GM18951 (cell line): ENCODE measurements around the gene PRDM16.

Experiments used
- POLR2A ChIP-seq: IDR thresholded peaks from 4 replicates; pipeline ENCODE4 v1.6.1; 2011; ENCODE audit warnings: mild to moderate bottlenecking; ENCODE audit not compliant: insufficient read length, insufficient read depth; ENCODE audit errors: extremely low read depth
- in situ Hi-C: fragments of 300-500 bp; cut with MboI; formaldehyde crosslinking; loops from one replicate; pipeline ENCODE4 v1.12.0; 2022; ENCODE audit warnings: low sequenced_read_pairs, mixed read lengths, inconsistent platforms; ENCODE audit not compliant: unreplicated experiment

The PRDM16 gene

DNA sequence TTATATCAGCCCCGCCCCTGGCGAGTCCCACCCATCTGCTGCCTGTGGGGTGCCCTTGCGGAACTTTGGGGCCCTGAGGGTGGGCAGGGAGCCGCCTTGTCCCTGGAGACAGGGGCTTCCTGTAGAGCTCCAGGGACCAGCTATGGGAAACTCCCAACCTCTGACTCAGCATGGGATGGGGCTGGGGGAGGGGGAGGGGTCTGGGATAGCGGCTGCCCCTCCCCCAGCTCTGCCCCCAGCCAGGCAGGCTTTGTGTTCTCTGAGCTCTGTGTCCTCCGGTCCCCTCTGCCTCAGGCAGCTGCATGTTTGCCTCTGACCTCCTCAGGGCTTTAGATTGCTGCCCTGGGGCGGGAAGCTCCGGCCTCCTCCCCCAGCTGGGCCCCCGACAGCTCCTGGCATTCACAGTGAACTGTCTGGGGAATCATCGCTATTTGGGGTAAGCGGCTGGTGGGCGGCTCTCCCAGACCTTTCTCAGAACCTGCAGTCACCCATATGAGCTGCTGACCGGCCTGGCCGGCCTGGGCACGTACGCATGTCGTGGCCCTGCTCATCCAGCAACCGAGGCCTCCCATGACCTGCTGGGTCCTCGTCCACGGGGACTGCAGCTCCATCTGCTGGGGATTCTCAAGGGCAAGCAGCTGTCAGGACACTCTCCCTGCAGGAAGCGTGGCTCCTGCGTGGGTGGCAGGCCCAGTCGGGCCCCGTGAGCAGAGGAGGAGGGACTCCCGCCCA, 402.5 kb downstream of the PRDM16 start:
- TF ChIP-seq POLR2A: no peak
- in situ Hi-C loops: no loop called here

DNA sequence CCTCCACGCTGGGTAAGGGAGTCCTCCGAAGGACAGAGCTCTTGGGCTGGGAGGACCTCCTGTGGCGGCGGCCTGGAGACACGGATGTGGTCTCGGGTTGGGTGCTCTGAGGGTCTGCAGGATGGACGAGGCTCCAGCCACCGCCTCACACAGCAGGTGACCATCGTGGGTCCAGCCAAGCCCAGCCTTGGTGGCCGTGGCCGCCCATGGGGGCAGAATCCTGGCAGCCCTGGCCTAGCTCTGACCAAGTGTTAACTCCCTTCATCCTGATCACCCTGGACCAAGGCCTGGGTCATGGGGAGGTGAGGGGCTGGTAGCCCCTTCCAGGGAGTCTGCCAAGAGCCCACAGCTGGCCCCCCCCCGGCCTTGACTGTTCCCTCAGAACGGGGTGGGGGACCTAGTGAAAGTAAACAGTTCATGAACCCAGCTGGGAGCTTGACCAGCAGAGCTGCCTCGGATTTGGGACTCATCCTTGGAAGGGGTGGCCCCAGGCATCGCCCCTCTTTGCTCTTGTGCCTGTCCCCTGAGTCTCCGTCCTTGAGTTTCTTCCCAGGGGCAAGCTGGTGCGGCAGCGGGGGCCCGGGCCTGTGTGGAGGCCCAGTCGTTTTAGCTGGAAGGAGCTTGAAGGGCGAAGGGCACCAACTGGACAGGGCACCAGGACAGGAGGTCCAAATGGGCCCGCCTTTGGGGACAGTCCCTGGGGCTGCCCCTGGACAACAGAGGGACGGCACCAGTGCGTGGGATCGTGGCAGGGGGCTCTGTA, 403.3 kb downstream of the PRDM16 start:
- in situ Hi-C loops: no loop called here

DNA sequence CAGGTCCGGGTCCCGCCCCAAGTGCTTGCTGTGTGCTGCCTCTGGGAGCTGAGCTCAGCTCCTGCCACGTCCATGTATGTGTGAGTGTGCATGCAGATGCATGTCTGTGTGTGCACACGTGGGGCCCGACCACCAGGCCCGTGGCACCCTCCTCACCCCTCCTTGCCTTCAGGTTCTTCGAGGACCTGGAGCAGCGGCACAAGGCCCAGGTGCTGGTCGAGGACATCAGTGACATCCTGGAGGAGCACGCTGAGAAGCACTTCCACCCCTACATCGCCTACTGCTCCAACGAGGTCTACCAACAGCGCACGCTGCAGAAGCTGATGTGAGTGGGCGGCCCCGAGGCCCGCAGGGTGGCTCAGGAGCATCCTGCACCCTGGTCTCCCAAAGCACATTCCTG, 403.9 kb downstream of the PRDM16 start:
- no peak for TF ChIP-seq POLR2A
- in situ Hi-C loops: no loop called here

More for the DNA sequence above, 403.3 kb downstream of the PRDM16 start:
- TF ChIP-seq POLR2A: no peak

DNA sequence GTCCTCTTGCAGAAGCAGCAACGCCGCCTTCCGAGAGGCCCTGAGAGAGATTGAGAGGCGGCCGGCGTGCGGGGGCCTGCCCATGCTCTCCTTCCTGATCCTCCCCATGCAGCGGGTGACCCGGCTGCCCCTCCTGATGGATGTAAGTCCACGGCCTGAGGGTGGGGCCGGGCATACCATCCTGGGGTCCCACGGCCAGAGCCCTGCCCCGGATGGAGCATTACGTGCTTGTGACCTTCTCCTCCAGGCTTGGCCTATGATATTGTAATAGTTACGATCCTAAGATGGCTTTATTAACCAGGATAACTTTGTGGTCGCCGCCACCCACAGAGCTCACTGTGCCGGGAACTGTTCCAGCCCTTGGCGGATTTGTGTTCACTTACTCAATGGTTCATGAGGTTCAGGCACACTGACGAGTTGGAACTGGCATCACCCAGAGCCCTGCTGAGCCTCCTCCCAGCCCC, 404.4 kb downstream of the PRDM16 start:
- in situ Hi-C loops: no loop called here
- TF ChIP-seq POLR2A: no peak

DNA sequence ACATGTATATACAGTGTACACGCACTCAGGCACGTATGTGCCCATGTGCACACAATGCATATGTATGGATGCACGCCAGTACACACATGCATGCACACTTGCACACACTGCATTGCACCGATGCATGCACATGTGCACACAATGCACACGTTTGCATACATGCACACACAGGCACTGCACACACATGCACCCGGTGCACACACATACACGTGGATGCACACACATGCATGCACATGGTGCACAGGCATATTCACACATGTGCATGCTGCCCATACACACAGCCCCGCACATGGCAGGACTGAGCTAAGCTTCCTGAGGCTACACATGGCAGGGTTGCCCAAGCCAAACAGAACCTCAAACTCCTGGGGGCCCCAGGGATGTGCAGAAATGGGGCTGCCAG, 405.0 kb downstream of the PRDM16 start:
- TF ChIP-seq POLR2A: no peak
- in situ Hi-C loops: no loop called here

DNA sequence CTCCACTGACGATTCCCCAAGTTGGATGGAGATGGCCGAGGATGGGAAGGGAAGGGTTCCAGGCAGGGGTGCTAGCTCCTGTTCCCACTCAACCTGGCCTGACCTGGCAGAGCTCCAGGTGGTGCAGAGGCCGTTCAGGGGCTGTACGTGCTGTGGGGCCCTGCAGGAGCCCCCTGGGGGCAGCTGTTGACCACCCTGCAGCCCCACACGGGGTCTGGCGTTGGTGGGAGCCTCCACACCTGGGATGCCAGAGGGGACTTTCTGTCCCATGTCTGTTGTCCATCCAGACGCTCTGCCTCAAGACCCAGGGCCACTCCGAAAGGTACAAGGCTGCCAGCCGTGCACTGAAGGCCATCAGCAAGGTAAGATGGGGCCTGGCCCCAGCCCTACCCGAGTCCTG, 405.4 kb downstream of the PRDM16 start:
- no peak for TF ChIP-seq POLR2A
- in situ Hi-C loops: no loop called here

DNA sequence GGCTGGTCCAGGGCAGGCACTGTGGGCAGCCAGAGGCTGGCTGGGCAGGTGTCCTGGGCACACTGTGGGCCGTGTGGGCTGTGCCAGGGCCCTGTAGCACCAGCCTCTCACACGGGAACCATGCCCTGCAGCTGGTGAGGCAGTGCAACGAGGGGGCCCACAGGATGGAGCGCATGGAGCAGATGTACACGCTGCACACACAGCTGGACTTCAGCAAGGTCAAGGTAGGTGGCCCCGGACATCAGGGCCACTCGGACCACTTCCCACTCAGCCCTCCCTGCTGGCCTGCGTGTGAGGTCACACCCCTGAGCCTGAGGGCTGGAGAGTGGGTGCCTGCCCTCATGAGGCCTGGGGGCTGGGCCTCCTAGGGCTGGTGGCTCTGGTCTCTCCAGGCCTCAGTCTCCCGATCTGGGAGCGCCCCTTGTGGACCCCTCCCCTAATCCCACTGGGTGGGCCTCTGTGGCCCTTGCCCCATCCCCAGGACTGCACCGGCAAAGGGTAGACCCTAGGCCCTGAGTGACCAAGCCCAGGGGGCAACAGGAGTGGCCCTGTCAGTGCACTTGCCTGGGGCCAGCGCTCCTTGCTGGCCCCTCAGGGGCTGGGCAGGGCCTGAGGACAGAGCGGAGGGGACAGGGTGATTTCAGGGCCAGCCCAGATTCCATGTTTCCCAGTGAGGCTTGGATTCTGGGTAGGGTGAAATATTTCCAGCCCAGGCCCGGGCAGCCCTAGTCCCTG, 407.0 kb downstream of the PRDM16 start:
- in situ Hi-C loops: no loop called here
- TF ChIP-seq POLR2A: no peak

DNA sequence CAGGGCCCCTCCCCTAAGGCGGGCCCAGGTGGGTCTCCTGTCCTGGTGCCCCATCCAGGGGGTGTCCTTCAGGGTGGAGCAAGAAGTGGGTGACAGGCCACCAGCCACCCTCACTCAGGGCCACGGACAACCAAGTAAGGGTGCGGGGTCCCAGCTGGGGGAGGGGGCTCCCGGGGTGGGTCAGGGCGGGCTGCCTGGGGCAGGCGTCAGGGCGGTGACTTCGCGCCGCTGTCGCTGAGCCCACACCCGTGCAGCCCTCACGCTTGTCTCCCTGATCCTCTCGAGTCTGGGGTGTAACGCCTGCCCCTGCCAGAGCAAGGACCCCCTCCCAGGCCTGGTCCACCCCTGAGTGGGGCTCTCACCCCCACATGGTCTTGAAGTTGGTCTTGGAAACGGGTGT, 407.7 kb downstream of the PRDM16 start:
- in situ Hi-C loops: no loop called here
- TF ChIP-seq POLR2A: no peak

DNA sequence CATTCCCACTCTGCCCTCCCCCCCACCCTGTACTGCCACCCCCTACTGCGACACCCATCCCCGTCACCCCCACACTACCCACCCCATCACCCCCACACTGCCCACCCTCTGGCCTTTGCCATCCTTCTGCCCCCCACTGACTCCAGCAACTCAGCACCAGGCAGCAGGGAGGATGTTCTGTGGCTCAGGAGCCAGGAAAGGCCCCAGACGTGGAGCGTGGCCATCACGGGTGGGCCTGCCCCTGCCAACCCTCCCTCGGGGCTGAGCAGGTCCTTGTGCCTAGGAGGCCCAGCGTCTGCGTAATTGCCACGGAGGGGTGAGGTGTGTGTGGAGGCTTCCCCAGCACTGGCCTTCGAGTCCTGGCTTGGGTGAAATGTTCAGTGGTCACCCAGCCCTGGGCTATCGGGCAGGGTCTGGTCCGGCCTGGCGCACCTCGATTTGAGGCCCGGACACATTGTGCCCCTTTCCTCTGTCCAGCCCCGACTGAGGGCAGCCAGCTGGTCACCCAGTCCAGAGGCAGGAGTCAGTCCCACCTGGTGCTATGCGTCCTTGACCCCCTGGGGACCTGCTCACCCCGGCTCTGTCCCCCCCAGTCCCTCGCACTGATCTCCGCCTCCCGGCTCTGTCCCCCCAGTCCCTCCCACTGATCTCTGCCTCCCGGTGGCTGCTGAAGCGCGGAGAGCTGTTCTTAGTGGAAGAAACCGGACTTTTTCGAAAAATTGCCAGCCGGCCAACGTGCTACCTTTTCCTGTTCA, 408.4 kb downstream of the PRDM16 start:
- in situ Hi-C loops: no loop called here
- no peak for TF ChIP-seq POLR2A

DNA sequence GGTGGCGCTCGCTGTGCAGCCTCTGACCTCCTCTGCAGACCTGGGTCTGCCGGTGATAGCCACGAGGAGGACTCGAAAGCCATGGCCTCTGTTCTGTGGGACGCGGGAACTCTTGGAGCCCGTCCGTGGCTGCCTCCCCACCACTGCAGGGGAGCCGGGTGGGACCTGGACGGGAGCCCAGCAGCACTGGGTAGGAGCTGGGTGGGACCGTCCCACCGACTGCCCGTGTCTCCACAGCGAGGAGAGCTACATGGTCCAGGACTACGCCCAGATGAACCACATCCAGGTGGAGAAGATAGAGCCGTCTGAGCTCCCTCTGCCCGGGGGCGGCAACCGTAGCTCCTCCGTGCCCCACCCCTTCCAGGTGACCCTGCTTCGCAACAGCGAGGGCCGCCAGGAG, 409.2 kb downstream of the PRDM16 start:
- no peak for TF ChIP-seq POLR2A
- in situ Hi-C loops: no loop called here

DNA sequence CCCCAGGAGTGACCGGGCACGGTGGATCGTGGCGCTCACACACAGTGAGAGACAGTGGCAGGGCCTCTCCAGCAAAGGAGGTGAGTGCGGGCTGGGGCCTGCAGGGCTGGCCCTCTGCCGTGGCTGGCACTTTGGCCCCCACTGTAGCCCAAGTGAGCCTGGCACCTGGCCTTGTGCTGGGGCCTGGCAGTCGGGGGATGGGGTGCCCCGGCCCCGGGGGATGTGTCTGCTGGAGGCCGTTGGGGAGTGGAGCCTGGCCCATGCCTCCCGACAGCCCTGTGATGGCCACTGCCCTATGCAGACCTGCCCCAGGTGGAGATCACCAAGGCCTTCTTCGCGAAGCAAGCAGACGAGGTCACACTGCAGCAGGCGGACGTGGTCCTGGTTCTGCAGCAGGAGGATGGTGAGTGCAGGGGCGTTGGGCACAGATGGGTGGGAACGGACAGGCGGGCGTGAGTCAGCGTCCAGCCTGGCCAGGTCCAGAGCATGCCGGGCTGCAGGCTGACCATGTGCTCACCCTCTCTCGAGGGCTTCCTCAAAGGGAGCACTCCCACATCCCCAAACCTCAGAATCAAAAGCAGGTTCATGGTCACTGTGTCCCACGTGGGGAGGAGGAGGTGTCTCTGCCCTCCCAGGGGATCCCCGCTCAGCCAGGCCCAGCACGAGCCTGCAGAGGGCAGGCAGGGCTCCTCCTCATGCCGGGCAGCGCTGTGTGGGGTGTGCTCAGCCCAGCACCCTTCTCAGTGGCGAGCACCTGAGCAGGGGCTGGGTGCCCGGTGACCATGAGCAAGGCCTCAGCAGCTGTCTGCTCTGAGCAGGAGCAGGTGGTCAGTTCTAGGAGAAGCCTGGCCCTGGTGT, 410.7 kb downstream of the PRDM16 start:
- no peak for TF ChIP-seq POLR2A
- in situ Hi-C loops: no loop called here

DNA sequence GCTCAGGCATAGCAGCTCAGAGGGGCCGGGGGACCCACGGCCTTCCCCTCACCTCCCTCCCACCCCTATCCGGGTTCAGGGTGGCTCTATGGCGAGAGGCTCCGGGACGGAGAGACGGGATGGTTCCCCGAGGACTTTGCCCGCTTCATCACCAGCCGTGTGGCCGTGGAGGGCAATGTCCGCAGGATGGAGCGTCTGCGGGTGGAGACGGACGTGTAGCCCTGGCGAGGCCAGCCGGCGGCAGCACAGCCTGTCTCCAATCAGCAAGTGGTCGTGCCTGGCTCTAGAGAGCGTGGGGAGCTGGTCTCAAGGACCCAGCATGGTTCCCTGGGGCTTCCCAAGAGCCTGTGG, 411.3 kb downstream of the PRDM16 start:
- in situ Hi-C loops: no loop called here
- no peak for TF ChIP-seq POLR2A
